Left renal cortex interstitium (tissue), 4 donors: ENCODE measurements around the gene CAD. TPM values are rescaled to one million over a fixed set of nuclear protein-coding genes. Genes with fewer than 3 reads are reported as not detected.
"Not testable (repeated sequence)": the region's sequence is repeated elsewhere in the genome, so short reads cannot be mapped to it uniquely, and the experiment has no call there.

Experiments used
- DNase-seq, 4 donors: peaks; one replicate each; pipeline ENCODE4 v3.0.0-alpha.2; 2013; ENCODE audit warnings: low read depth in 4 of 4, low spot score in 2 of 4, missing footprints in 1 of 4
- polyA plus RNA-seq, 4 donors: library from polyadenylated mRNA; unstranded; fragments of 120-200 nt; gene quantifications; one replicate each; pipeline ENCODE4 v1.2.1, GENCODE V29; 2013; ENCODE audit not compliant: insufficient read length in 4 of 4

The CAD gene
- polyA plus RNA-seq, 4 donors, result 34.7 to 63.8 (median 46.3) TPM

GRCh38 chr2:27198068-27198467 is 19.1 kb upstream of the CAD start:
- DNase-seq, result not testable (repeated sequence)

- no peak for DNase-seq
Measured at GRCh38 chr2:27198627-27199026, 18.5 kb upstream of the CAD start.

DNA sequence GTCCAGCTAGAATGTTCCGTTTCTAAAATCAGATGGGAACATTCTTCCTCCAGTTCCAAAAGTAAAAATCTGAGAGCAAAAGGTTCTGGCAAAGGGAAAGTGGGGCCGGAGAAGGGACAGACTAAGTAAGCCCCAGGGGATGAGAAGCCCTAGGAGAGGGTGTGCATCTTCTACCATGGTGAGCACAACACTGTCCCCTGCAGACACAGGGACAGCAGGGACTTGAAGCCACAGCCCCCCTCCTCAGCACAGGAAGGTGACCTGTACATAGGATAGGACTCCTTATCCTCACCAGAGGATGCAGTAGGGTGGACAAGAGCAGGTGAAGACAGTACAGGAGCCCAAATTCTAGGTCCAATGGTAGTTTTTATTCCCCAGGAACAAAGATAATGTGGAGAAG is 17.9 kb upstream of the CAD start:
- DNase-seq, result no peak

GRCh38 chr2:27201675-27202074 is 15.5 kb upstream of the CAD start:
- DNase-seq, result no peak

DNA sequence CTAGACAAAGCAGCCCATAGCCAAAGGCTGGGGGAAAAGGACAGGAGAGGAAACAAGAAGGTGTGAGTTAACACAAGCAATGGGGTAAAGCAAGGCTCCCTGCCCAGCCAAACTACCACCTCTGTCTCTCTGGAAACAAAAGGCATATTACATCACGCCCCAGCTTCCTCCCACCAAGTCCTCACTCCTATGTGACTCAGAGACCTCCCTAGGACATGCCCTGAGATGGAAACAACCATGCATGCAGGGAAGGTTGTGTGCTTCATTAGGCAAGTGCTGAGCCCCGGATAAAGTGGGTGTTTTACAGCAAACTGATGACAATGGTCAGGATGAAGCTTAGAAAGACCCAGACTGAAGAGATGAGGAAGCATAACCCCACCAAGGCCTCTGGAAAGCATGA is 14.3 kb upstream of the CAD start:
- no peak for DNase-seq

DNA sequence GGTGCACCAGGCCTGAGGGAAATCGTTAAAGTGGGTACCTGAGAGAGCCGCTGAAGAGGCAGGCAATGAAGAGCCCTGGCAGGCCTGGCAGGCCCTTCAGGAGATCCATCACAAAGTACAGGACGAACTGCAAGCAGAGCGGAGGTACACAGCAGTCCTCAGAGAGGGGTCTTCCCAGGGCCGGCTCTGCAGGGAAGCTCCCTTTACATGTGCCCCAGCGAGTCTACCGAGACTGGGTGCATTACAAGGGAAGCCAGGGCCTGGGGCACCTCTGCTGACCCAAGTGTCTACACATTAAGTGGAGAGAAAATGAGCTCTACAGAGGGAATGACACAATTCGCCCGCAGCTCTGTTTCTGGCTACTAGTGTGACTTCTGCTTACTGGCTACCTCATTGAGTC is 13.4 kb upstream of the CAD start:
- no peak for DNase-seq

GRCh38 chr2:27204566-27204965 is 12.6 kb upstream of the CAD start:
- DNase-seq, result no peak

GRCh38 chr2:27205206-27205605 is 12.0 kb upstream of the CAD start:
- DNase-seq, result no peak

DNA sequence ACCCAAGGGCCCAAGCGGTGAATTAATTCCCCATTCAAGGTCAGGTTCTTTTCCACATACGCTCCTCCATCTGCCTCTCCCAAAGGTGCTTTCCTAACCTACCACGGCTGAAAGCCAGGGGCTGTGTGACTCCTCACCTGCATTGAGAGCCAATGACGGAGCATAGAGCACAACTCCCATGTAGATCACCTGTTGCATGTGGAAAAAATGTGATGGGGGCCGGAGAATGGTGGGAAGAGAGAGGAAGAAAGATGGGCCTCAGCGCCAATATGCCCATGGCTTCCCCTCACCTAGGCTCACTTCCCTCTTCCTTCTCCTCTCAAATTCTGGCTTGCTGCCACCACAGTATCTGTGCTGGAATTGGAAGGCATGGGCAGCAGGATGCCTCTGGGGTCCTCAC is 10.8 kb upstream of the CAD start:
- DNase-seq, result no peak

DNA sequence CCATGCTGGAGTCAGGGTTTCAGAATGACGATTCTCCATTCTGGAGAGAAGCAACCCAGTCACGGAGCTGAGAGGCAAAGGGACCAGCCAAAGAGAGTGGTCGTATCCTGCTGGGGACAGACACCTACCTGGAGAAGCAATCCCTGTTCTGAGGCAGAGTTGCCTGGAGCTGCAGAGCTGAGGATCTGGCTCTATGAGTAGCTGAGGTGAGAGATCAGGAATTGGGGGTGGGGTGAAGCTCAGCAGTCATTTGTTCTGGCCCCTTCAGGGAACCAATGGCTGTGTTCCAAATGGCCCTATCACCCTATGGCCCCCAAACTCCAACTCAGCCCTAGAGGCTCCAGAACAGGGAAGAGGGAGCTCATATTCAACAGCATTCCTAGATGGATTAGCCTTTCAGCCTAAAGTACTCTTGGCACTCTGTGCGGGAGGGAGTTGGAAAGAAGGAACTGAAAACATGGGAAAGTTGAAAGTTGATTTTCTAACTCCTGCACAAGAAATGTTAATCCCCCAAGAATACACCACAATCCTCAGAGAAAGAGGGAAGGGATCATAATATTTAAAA is 8.6 kb upstream of the CAD start:
- no peak for DNase-seq

GRCh38 chr2:27209621-27210401 is 7.4 kb upstream of the CAD start:
- DNase-seq, result no peak

- no peak for DNase-seq
Measured at GRCh38 chr2:27211241-27211942, 5.8 kb upstream of the CAD start.

- DNase-seq, result peak; percentile 82 to 92 (median 88)
Measured at GRCh38 chr2:27211943-27212625, 5.1 kb upstream of the CAD start, which contains the start of the genes ATRAID and SLC5A6. TSS of gene ATRAID (plus strand) at chr2:27212041. CDS start at chr2:27212369, 328 bp downstream. TSS of gene SLC5A6 (minus strand) at chr2:27212268. CDS start at chr2:27207650, 4,618 bp downstream.

DNA sequence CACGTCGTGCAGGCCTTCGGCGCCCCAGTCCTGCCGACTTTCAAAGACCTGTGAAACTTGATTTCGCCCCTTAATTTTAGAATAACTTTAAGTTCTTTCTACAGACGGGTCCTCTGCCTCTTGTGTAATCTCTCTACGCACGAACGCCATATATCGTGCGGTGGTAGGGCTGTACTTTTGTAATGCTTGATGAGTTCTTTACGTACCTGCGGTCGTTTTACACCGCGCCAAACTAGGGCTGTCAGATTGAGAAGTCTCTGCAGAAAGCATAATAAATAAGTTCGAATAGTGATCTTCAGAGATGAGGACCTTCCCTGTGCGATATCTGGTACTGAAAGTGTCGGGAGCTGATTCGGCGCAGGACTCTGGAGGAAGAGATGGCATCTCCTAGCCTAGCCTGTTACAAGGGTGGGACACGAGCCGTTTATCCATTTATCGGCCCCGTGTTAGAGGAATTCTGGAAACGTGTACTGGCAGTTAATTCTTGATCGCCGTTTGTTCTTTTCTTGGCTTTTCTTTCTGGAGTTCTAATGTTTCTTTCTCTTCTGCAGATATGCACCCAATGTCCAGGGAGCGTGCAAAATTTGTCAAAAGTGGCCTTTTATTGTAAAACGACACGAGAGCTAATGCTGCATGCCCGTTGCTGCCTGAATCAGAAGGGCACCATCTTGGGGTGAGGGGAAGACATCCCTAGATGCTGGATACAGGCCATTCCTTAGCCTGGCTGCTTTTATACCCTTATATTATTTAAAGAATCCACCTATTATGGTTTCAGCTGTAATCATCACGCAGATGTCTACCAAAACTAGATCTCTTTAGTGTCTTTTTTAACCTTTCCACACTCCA is 4.3 kb upstream of the CAD start:
- DNase-seq, result peak in 1 of 4 donors; percentile 50

- no peak for DNase-seq
Measured at GRCh38 chr2:27214941-27215340, 2.2 kb upstream of the CAD start.

GRCh38 chr2:27216416-27217137 is 592 bp upstream of the CAD start:
- DNase-seq, result no peak

- DNase-seq, result no peak
Measured at GRCh38 chr2:27218614-27219013, 1.4 kb downstream of the CAD start.

DNA sequence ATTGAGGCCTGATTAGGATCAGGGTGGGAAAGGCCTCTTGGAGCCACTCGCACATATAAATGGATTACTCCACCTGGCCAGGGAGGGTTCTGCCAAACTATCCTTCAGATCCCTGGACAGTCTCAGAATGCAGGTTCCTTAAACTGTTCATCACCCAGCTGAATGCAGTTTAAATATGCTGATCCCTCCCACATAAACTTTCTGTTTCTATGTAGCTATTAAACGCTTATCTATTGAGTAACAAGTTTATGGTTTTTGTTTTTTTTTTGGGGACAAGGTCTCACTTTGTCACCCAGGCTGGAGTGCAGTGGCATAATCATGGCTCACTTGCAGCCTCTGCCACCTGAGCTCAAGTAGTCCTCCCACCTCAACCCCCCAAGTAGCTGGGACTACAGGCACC is 1.9 kb downstream of the CAD start:
- DNase-seq, result no peak

DNA sequence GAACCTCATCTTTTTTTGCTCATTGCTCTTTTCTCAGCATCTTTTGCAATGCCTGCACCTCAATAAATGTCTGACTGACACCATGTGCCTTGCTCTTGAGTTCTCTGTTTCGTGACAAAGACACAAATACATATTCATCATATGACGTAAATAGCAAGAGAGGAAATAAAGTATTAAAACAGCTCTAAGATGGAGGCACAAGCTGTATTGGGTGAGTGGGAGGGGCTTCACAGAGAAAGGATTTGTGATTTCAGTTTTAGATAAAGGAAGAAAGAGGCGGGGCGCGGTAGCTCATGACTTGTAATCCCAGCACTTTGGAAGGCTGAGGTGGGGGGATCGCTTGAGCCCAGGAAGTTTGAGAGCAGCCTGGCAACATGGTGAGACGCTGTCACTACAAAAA is 2.9 kb downstream of the CAD start:
- no peak for DNase-seq

- no peak for DNase-seq
Measured at GRCh38 chr2:27221166-27221565, 4.0 kb downstream of the CAD start.
